ENCODE results near the gene CABP7.

Gene CABP7

DNA sequence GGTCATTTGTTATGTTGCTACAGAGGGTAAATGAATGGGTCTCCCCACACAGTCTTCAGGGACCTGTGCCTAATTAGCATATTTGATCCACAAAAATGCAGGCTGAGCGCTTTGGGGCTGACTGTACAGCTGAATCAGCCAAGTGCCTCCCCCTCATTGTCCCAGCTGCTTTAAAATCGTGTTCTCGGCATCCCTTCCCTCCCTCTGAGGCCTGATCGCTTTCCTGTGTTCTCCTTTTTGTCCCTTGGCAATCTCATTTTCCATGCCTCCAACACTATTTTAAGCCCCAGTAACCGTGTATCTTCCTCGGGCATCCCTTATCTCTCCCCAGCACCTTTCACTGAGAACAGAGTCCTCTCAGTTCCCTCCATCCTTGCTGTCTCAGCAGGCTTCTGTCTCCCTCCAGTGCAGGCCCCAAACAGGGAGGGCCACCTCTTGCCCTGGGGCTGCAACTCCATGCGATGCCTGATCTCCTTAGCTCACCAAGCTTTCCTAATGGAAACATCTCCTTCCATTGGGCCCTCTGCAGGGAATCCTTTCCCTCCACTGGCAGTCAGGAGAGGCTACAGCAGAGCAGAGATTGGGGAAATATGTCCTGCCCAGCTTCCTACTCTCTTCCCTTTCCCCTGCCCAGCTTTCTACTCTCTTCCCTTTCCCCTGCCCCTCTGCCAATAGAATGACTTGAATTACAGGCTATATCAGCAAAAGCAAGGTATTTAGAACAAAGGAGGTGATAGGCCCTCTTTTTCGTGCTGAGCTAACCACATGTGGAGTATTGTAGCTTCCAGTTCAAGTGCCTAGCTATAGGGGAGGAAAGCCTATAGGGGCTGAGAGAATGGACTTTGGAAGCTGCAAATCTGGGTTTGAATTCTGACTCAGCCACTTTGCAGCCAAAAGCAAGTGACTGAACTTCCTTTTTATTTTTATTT, 61.2 kb downstream of the CABP7 start:
- no peak for DNase-seq

All from activated T-cell treated with anti-CD3 and anti-CD28 coated beads for 4 hours (primary cell).